ENCODE results near the gene VCP.

Gene VCP

DNA sequence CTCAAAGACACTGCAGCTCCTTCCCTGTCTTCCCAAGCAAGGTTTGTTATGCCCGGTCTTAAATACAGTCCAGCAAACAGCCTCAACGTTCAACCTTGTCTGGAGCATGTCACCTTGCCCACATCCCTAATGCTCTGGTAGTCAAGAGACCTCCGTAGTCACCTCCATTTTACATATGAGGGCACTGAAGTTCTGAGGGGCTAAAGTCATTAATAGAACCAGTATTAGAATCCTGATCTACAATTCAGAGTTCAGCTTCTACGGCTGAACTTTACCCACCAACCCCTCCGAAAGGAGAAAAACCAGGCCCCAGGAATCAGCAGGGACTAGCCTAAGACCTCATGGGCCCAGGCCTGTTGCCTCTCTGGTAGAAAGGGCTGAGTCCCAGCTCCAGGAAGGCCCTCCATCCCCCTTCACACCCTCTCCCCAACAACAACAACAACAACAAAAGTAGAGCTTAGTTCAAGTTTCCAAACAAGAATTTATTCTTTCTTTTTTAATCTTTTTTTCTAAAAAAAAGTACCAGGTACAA lies 31.3 kb upstream of the VCP start:
- no peak for DNase-seq (ENCODE audit: low spot score)

DNA sequence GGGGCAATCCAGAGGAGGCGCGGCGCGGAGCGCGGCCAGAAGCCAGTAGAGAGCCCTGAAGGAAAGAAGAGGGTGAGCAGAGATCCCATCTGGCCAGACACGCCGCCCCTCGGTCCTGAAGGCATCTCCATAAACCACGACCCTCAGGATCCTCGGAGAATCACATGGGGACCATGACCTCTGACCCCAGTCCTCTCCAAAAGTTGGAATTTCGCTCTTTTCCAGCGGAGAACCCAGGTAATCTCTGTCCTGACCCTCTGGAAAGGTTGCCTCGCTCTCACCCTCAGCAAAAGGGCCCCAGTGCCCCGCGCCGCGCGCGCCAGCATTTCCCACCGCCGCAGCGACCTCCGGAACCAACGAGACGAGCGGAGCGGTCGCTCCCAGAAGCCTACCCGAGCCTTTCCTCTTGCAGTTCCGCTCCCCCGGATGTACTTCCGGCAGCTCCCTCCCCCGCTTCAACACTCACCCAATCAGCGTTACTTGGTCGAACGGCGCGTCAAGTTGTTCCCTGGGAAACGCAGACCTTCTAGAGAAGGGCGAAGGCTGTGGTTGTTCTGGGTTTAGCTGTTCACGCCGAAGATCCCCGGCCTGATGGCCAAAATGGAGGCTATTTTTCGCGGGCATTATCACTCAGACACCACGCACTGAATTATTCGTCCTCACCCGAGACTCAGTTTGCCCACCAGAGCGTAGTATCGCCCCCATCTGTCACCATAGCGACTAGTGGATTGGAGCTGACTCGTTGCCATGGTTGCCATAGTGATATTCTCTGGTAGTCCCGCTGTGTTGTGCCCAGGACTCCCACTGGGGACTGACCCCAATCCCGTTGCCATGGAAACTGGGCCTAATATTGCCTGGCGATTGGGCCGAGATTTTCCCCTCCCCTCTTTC lies 30.6 kb upstream of the VCP start, which contains the start of gene STOML2:
TSS of gene STOML2 (minus strand) at position 363 of the 891 bp plus-strand sequence. CDS start at position 326, 37 bp downstream.
- DNase-seq (ENCODE audit: low spot score), result peak; percentile 97

DNA sequence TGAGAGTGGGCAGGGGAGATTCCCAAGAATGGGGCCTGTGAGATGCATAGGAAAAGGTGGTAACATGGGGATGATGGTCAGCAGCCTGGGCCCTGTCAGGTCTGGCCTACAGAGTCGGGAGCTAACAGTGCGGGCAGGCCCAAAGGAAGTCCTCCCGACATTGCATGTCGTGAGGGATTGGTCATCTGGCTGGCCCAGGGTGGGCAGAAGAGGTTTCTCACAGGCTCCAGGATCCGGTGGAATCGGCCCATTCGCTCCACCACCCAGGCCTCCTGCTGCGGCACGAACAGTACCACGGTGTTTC lies 30.0 kb upstream of the VCP start:
- DNase-seq (ENCODE audit: low spot score), result no peak

DNA sequence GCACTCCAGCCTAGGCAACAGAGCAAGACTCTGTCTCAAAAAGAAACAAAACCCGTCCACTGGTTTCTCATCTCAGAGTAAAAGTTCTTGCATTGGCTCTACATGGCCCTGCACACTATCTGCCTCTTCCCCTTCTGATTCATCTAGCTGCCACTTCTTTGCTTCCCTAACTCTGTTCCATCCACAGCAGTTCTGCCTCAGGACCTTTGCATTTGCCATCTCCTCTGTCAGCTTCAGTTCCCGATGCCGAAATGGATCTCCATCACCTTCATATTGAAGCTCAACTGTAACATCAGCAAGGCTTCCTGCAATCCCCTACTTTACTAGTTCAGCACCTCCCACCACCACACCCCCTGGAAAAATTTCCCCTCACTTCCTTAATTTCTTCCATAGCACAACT lies 25.1 kb upstream of the VCP start:
- DNase-seq (ENCODE audit: low spot score), result no peak

DNA sequence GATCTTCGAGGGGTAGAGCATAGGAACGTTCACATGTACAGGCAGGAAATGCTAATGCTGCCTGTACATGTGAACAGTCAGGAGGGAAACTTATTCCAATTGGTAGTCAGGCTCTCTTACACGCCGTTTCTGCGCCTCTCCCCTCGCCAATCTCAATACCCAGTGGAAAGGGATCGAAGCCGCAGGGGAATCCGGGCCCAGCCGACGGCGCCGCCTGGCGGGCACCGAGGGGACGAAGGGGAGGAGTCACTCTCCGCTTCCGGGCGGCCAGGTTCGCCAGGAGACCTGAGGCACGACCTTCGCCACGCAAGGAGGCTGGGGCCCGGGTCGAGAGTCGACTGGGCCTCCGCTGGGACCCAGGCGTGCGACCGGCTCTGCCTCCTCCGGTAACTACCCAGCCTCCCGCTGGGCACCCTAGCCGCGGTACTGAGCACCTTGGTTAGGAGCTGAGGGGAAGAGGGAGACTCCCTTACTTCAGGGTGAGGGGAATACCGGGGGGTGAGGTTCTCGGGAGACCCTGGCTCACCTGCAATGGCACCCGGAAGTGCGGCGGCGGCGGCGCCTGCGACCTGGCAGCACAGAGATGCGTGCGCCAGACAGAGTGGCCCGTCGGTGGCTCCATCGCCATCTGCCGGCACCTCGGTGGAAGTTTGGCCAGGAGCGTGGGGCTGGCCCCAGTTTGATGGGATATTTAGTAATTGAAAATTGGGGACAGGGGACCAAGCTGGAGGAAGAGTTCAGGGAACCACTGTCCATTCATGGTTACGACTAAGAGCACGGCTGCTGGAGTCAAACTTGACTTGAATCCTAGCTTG lies 23.8 kb upstream of the VCP start, which contains the start of gene PIGO:
TSS of gene PIGO (minus strand) at position 557 of the 815 bp plus-strand sequence. CDS start 1,026 bp downstream, outside the sequence.
- DNase-seq (ENCODE audit: low spot score), result peak; percentile 82

DNA sequence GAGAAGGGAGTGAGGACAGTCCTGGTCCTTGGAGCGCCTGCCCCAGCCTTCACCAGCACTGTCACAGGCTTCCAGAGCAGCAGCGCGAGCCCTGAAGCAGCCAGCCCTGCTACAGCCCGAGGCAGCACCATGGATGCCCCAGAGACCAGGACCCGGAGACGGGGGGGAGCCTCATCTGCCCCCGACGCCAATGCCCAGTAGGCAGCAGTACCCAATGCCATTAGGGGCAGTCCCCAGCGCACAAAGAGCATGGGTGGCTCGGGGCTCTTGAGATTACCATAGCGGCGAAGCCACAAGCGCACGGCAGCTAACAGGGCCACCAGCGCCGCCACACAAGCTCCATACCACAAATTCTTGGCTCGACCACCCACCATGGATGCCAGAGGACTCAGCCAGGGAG lies 19.1 kb upstream of the VCP start:
- DNase-seq (ENCODE audit: low spot score), result no peak

DNA sequence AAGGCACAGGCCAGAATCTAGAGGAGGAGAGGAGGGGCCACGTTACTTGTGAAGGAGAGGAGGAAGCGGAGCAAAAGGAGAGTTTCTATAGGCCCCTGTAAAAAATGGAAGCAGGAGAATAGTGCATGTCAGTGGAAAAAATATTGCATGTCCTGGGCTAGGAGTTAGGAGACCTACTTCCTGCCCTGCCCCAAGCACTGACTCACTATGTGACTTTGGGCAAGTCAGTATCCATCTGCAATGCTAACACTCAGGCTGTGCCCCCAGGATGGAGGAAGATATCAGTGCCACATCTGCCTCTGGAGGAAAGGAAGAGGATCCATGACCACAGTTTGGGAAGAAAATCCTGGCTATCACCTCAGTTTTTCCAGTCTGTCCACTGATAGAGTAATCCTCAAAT lies 17.0 kb upstream of the VCP start:
- DNase-seq (ENCODE audit: low spot score), result no peak

DNA sequence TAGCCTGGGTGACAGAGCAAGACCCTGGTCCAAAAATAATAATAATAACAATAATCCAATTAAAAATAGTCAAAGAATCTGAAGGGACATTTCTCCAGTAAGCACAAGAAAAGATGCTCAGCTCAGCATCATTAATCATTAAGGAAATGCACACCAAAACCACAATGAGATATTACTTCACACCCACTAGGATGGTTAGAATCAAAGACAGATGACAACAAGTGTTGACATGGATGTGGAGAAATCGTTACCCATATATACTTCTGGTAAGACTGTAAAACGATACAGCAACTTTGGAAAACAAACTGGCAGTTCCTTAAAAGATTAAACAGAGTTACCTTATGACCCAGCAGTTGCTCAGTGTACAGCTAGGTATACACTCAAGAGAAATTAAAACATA lies 12.7 kb upstream of the VCP start:
- no peak for DNase-seq (ENCODE audit: low spot score)

DNA sequence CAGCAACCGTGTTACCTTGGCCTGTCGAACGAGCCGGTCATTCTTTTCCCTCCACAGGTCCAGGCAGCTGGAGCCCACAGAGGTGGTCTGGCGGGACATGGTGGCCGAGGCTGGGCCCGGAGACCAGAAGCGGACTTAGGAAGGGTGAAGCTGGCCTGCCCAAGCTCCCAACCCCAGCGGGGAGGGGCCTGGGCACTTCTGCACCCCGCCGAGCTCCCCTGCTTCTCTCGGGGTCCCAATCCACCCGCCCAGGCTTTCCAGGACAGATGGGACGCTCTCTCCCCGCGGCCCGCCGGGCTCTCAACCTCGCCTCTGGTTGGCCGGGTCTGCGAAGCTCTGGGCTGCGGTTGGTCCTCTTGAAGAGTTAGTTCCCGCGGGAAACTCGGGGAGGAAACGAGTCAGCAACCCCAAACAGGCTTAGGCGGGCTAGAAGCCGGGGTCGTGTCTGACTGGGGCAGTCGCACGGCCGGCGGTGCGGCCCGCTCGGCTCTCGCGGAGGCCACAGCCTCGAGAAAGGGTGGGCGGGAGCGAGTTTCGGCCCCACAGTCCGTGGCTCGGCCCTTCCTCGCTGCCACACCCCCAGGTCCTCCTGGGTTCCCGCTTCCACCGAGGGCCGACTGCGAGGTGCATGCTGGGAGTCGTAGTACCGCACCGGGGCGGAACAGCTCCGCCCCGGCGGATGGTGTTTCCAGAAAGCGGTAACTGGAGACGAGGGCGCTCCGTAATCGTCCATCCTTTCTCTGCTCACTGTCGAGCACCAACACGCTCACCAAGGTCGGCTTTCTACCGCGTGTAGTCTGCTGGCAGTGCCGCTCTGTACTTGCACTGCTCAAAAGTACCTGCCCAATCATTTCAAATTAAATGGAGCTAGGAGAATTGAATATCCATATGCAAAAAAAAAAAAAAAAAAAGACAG lies 7.3 kb upstream of the VCP start, which contains the start of gene FANCG:
TSS of gene FANCG (minus strand) at position 517 of the 916 bp plus-strand sequence. CDS start at position 99, 418 bp downstream.
- peak; percentile 86 for DNase-seq (ENCODE audit: low spot score)

DNA sequence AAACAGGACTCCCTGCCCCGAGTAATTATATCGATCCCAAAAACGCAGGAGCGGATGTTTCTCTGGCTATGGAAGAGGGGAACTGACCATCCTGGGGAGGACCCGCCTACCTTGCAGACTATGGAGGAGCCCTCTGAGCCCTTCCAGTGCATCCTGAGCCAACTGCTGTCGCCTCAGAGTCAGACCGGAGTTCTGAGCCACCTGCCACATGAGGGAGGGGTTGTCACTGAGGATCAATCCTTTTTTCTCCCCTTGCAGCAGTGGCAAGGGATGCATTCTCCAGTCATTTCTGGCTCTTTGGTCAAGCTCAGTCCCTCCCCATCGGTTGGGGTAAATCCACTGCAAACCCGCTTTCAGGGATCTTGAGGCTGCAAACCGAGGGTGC lies 6.6 kb upstream of the VCP start:
- no peak for DNase-seq (ENCODE audit: low spot score)

DNA sequence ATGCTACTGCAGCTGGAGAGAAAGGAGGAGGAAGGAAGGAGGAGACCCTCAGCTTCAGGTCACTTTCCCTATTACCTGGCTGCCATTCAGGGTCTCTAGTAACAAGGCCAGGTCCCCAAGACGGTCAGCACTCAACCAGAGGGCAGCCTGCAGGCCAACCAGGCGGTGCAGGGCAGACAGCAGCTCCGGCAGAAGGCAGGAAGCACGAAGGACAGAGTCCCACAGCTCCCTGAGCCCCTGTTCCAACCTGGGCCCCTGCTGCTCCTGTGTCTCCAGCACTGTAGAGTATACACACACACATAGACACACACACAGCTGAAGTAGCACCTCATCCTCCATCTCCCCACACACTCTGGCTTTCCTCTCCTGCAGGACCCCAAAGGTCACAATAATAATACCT lies 5.6 kb upstream of the VCP start:
- DNase-seq (ENCODE audit: low spot score), result no peak

DNA sequence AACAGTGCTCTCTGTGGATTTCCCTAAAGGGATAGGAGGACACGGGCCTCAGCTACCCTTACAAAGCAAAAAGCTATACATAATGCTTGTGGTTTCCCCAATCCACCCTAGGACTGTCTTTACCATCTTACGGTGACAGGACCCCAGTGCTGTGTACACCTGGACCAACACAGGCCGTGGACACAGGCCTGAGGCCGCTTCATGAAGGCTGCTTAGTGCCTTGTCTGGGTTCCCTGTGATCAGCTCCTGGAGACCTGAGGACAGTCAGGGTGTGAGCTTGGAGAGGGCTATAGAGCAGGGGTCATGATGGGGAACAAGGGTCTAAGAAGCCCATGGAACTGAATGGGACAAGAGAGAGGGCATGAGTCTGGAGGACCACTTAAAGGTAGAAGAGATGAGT lies 4.4 kb upstream of the VCP start:
- DNase-seq (ENCODE audit: low spot score), result no peak

DNA sequence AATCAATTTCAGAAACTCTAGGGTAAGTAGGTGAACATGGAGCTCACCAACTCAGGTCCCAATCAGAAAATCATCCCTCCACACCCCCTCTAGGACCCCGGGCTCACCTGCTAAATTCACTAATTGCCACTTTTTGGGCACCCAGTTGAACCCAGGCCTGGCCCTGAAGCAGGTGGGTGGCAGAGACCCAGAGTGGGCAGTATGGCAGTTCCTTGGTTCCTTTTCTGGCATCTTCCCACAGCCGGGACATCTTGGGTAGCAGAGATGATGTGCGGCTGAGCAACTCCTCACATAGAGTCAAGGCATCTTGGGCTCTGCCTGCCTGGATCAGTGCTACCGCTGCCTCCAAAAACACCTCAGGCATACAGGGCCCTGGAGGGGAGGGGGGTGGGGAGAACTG lies 2.9 kb upstream of the VCP start:
- no peak for DNase-seq (ENCODE audit: low spot score)

DNA sequence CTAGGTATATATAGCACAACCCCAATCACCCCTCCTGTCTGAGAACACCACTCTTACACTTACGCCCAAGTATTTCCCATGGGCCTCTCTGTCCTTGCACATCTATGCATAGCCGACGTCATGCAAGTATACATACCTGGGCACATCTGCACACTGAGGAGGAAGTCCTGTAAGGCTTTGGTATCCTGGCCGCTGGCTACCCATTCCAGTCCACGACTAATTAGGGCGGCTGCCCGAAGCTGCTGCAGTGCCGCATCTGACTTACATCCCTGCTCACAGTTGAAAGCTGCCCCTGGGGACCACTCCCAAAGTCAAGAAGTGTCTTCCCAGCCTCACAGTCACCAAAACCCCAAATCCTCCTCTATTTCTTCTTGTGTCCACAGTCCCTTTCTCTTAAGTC lies 2.4 kb upstream of the VCP start:
- DNase-seq (ENCODE audit: low spot score), result no peak

DNA sequence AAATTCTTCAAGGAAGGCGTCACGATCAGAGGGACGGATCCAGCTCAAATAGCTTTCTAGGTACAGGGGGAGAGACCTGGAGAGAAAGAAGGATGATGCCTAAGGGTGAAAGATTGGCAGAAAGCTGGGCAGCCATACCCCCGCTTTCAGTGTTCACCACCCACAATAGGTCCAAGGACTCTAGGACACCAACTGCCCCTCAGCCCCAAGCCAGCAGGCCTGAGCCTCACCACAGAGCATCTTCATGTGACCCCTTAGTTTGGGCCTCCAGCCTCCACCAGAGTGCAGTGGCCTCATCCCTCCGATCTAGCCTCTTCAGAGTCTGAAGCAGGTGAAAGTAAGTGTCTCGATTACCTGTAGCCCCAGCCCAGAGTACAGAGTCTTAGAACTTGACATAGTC lies 1.7 kb upstream of the VCP start:
- DNase-seq (ENCODE audit: low spot score), result no peak

DNA sequence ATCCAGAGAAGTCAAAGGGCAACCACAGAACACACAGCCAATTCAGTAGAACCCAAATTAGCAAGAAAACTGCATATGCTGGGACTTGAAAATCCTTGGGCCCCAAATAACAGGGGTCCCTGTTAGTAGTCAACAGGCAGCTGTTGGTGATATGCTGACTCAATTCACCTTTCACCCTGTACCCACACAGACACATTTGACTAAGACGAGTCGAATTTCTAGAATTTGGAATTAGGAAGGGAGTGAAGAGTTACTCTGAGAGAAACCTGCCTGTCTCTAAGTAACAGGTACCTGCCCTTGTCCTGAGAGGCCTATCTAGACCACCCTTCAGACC lies 821 bp upstream of the VCP start:
- no peak for DNase-seq (ENCODE audit: low spot score)

DNA sequence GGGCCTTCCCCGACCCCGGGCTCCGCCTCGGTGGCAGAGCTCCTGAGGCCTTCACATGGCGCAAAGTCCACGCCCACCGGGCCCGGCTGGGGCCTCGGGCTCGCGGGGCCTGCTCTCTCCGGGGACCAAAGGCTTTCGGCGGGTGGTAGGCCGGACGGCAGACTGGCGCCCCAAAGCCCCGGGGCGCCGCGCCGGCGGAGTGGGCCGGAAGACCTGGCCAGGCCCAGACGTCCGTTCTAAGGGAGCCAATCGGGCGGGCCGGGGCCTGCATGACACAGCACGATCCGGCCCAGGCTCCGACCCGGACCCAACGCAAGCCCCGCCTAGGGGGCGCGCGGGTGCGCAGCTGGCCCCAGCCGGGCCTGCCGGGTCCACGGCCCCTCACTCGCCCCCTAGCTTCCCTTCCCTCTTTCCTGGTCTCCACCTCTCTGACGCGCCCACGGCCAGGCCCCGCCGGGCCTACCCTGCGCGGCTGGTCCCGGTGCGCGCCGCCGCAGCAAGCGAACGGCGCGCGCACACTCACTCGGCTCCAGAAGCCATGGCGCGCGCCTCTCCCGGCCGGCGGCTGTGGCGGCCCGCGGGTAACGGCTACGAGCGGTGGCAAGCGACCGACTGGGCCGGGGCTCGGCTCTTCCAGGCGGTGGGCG lies 488 bp downstream of the VCP start:
- DNase-seq (ENCODE audit: low spot score), result peak; percentile 83

DNA sequence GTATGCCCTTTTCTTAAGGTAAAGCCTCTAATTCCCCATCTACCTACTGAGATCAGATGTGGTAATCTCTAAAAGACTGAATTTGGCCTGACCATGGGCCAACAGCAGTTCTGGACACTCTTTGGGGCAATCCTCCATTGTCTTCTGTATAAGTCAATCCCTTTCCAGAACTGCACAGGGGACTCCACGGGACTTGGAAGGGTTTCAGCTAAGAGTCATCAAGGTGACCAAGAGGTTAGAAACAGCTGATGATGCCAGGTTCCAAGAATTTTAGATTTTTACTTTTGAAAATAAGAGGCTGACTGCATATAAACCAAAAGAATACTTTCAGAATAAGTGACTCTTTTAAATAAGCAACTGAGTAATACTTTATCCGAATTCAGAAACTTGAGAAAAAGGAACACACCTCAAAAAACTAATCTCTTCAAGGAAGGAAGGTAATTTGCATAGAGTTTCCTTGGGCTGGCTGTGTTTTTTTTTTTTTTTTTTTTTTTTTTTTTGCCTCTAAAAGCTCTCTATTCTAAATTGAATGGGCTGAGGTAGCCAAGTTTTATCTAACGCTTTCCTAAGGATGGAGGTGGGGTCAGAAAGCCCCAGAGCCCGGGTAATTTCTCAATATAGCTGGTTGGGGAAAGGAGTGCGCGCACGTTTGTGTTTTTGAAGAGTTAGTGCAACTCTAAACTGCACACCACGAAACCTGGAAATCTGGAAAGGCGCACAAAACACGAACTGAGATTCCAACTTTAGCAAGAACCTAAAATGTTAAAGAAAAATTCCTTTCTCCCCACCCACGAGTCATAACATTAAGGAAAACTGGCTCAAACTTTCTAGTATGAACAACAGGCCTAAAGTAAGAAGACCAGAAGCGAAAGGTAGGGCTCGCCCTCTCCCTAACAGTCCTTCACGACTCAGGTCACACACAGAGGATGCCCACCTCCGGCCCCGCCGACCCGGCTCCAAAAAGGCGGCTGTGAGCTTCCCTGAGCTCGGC lies 1.3 kb downstream of the VCP start:
- DNase-seq (ENCODE audit: low spot score), result no peak

DNA sequence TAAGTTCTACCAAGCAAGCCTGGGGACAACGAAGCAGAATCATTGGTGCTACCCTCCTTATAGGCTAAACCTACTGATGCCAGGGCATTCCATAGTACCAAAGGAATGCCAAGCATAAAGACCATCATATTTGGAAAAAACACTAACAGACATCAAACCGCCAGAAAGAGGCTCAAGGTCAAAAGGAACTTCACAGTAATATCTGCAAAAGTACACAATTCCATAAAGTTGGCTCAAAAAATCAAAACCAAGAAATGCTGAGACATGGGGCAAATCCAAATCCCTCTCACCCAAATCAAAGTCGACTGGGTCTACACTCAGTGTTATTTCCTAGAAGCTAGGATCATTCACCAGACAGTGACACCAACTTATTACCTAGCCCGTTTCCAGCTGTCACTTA lies 3.4 kb downstream of the VCP start:
- no peak for DNase-seq (ENCODE audit: low spot score)

DNA sequence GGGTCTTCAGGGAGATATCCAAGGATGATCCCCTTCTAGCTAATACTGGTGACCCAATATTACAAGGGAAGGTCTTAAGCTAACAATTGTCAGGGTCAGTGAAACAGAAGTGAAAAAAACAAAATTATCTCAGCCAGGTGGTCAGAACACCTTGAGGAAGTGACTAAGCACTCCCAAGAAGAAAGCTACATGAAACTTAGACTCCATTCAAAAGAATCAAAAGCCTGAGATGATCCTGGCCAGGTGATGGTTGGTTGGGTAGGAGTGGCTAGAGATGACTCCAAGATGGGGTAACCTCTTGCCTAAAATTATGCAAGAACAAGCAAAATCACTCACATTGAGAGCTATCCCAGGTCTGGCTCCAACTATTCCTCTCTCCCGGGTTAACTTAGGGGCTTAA lies 5.4 kb downstream of the VCP start:
- no peak for DNase-seq (ENCODE audit: low spot score)

Measured in kidney capillary endothelial cell (primary cell).